GM10248 (cell line): ENCODE measurements around the gene ARHGAP18.

Experiments used
- CTCF ChIA-PET: fragments of 300-600 bp; sonication (Branson Sonifier 250); formaldehyde crosslinking; extraction: SDS; loops from one replicate; lab custom pipeline; 2021; ENCODE audit warnings: antibody characterized with exemption; lab: Yijun Ruan, JAX
- POLR2A ChIA-PET: fragments of 350-650 bp; sonication (Branson Sonifier 250); formaldehyde crosslinking; extraction: SDS; loops from one replicate; lab custom pipeline; 2020; ENCODE audit warnings: antibody characterized with exemption; lab: Yijun Ruan, JAX
- DNase-seq: peaks from one replicate; pipeline ENCODE4 v3.0.0; 2012; ENCODE audit errors: extremely low spot score
- TF ChIP-seq, protein P1 (sequence below): IDR thresholded peaks from 2 replicates; pipeline ENCODE4 v1.5.1; 2012; ENCODE audit warnings: mild to moderate bottlenecking, low read depth; ENCODE audit errors: extremely low read depth, missing control alignments, control extremely low read depth

Gene ARHGAP18

GRCh38 chr6:129731428-129731827, 21.5 kb upstream of the ARHGAP18 start:
- ChIA-PET POLR2A (no interaction called here), CTCF (interaction anchor here (0.6 to 10.0 kb wide), 15 partner anchors 11 to 290 kb away, joined by 3 to 200 read pairs (median 4); partner anchors contain the start of gene ARHGAP18)

GRCh38 chr6:129730477-129731165, 20.6 kb upstream of the ARHGAP18 start:
- DNase-seq, result peak; percentile 45
- ChIA-PET CTCF (interaction anchor here (0.6 to 10.0 kb wide), 26 partner anchors 12 to 291 kb away, joined by 3 to 200 read pairs (median 3); partner anchors contain the start of gene ARHGAP18), POLR2A (no interaction called here)
- TF ChIP-seq, protein P1, sequence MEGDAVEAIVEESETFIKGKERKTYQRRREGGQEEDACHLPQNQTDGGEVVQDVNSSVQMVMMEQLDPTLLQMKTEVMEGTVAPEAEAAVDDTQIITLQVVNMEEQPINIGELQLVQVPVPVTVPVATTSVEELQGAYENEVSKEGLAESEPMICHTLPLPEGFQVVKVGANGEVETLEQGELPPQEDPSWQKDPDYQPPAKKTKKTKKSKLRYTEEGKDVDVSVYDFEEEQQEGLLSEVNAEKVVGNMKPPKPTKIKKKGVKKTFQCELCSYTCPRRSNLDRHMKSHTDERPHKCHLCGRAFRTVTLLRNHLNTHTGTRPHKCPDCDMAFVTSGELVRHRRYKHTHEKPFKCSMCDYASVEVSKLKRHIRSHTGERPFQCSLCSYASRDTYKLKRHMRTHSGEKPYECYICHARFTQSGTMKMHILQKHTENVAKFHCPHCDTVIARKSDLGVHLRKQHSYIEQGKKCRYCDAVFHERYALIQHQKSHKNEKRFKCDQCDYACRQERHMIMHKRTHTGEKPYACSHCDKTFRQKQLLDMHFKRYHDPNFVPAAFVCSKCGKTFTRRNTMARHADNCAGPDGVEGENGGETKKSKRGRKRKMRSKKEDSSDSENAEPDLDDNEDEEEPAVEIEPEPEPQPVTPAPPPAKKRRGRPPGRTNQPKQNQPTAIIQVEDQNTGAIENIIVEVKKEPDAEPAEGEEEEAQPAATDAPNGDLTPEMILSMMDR, result peak; percentile 76

More at GRCh38 chr6:129731428-129731827, 21.5 kb upstream of the ARHGAP18 start:
- DNase-seq, result no peak
- TF ChIP-seq, protein P1, result no peak

GRCh38 chr6:129726650-129727049, 16.7 kb upstream of the ARHGAP18 start:
- CTCF ChIA-PET, result interaction anchor here (1.1 to 10.0 kb wide), 9 partner anchors 9 to 125 kb away, joined by 3 to 200 read pairs (median 5); partner anchors contain the start of gene ARHGAP18
- no peak for DNase-seq
- POLR2A ChIA-PET, result no interaction called here
- TF ChIP-seq, protein P1, result no peak

DNA sequence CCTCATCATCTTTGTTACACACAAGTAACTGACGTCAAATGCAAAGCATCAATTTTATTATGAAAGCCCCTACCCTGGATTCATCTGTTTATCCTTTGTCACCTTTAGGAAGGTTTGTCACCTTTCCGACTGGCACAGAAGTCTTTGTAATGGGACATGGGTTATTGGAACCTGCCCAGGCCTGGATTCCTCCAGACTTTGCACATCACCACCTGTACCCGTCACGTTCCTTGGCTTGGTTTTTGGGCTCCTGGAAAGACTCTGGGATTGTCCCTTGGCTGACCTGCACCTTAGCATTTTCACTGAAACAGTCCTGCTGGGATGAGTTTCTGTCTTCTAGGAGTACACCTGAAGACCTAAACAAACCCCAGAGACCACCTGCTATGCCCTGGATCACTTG, 15.4 kb upstream of the ARHGAP18 start:
- DNase-seq, result no peak
- CTCF ChIA-PET, result interaction anchor here (0.9 to 10.0 kb wide), 7 partner anchors 11 to 296 kb away, joined by 3 to 200 read pairs (median 3); partner anchors contain the start of gene ARHGAP18
- POLR2A ChIA-PET, result no interaction called here
- TF ChIP-seq, protein P1, result no peak

DNA sequence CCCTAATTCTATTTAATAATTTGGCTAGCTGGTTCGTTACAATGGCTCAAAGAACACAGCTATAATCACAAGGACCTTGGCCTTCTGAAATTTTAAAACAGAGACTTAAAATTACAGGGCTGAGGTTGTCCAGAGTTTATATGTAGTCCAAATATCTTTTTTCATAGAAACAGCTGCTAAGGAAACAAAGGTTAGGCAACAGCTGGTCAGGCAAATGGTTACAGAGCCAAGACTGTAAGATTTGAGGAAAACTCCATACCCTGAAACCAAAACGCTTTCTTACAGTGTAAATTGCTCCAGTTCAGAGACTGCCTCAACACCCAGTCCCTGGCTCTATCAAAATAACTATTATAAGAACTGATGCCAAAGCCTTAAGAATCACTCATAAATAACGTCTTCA, 9.7 kb upstream of the ARHGAP18 start:
- CTCF ChIA-PET, result interaction anchor here (1.5 to 7.5 kb wide), 3 partner anchors 10 to 25 kb away, joined by 4 to 41 read pairs (median 6); partner anchors contain the start of gene ARHGAP18
- TF ChIP-seq, protein P1, result no peak
- no peak for DNase-seq
- POLR2A ChIA-PET, result no interaction called here

DNA sequence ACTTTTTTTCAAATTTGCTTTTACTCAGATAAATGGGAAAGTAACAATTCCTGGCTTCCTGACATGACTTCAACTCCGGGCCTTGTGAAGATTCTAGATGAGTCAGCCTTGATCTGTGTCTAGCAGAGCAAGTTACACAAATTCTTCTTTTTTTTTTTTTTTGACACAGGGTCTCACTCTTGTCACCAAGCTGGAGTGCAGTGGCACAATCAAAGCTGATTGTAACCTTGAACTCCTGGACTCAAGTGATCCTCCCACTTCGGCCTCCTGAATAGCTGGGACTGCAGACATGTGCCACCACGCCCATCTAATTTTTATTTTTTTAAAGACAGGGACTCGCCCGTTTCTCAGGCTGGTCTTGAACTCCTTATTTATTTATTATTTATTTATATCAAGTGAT, 7.3 kb upstream of the ARHGAP18 start:
- CTCF ChIA-PET, result interaction anchor here (1.0 to 7.5 kb wide), 4 partner anchors 10 to 115 kb away, joined by 3 to 41 read pairs (median 3); no protein-coding TSS in a partner anchor
- DNase-seq, result no peak
- POLR2A ChIA-PET, result no interaction called here
- TF ChIP-seq, protein P1, result no peak
